GM12875 (cell line): ENCODE measurements around the gene BGN.
A peak's percentile ranks its signal among the peaks of the same experiment; 100 is the strongest.

Source experiments
- H3K4me3 ChIP-seq: one replicate; pipeline ENCODE4 v1.5.1; 2011; ENCODE audit warnings: low read depth, low read length, control low read depth
- TF ChIP-seq, protein P1 (sequence below): IDR thresholded peaks from 2 replicates; pipeline ENCODE4 v1.5.1; 2011; ENCODE audit warnings: low read depth, mild to moderate bottlenecking, control low read depth, inconsistent platforms, low read length, moderate library complexity, borderline replicate concordance; ENCODE audit not compliant: insufficient read depth

Gene BGN

GRCh38 chrX:153456161-153456560 lies 38.6 kb upstream of the BGN start:
- H3K4me3 ChIP-seq = no peak overlapping the region
- TF ChIP-seq, protein P1, sequence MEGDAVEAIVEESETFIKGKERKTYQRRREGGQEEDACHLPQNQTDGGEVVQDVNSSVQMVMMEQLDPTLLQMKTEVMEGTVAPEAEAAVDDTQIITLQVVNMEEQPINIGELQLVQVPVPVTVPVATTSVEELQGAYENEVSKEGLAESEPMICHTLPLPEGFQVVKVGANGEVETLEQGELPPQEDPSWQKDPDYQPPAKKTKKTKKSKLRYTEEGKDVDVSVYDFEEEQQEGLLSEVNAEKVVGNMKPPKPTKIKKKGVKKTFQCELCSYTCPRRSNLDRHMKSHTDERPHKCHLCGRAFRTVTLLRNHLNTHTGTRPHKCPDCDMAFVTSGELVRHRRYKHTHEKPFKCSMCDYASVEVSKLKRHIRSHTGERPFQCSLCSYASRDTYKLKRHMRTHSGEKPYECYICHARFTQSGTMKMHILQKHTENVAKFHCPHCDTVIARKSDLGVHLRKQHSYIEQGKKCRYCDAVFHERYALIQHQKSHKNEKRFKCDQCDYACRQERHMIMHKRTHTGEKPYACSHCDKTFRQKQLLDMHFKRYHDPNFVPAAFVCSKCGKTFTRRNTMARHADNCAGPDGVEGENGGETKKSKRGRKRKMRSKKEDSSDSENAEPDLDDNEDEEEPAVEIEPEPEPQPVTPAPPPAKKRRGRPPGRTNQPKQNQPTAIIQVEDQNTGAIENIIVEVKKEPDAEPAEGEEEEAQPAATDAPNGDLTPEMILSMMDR = no peak

GRCh38 chrX:153456704-153457103 lies 38.1 kb upstream of the BGN start:
- TF ChIP-seq, protein P1 = no peak
- no peak overlapping the region for H3K4me3 ChIP-seq

GRCh38 chrX:153457136-153457825 lies 37.5 kb upstream of the BGN start:
- TF ChIP-seq, protein P1 = no peak
- no peak overlapping the region for H3K4me3 ChIP-seq

GRCh38 chrX:153457827-153458466 lies 36.8 kb upstream of the BGN start:
- TF ChIP-seq, protein P1 = no peak
- no peak overlapping the region for H3K4me3 ChIP-seq

DNA sequence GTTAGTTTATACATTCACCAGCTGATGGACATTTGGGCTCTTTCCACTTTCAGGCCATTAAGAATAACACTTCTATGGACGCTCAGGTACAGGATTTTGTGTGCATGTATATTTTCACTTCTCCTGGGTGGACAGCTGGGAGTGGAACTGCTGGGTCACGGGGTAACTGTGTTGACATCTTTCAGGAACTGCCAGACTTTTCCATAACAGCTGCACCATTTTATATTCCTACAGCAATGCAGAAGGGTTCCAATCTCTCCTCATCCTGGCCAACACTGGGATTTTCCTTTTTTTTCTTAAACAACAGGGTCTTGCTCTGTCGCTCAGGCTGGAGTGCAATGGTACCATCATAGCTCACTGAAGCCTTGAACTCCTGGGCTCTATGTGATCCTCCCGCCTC lies 36.3 kb upstream of the BGN start:
- TF ChIP-seq, protein P1 = no peak
- no peak overlapping the region for H3K4me3 ChIP-seq

- H3K4me3 ChIP-seq = no peak overlapping the region
- TF ChIP-seq, protein P1 = no peak
Observed at GRCh38 chrX:153459986-153460385, 34.8 kb upstream of the BGN start.

- no peak overlapping the region for H3K4me3 ChIP-seq
- TF ChIP-seq, protein P1 = peak; percentile 77
Observed at GRCh38 chrX:153460826-153461225, 34.0 kb upstream of the BGN start.
